Measurements from ENCODE around the gene PTCHD4. TPM values are rescaled to one million over a fixed set of nuclear protein-coding genes. Genes with fewer than 3 reads are reported as not detected.
"Not testable (repeated sequence)": the region's sequence is repeated elsewhere in the genome, so short reads cannot be mapped to it uniquely, and the experiment has no call there.

The PTCHD4 gene
- total RNA-seq, 3 donors from 2014 or later = 0.12 to 0.89 TPM; not detected in 1

GRCh38 chr6:48139818-48140614, 29.0 kb upstream of the PTCHD4 start:
- ATAC-seq (no peak), DNase-seq (no peak)
- TF ChIP-seq CTCF (IDR thresholded peaks at IDR 0.05) = no peak
- intact Hi-C loops (cut with DNase I, micrococcal nuclease) = no loop called here
- Histone ChIP-seq H3K4me1 (ENCODE audit: low read depth) (no peaks in the 10 kb centered on the region), H3K36me3 (ENCODE audit: low read depth) (no peaks in the 10 kb centered on the region), H3K9me3 (no peaks in the 10 kb centered on the region), H3K4me3 (no peak overlapping the region)

DNA sequence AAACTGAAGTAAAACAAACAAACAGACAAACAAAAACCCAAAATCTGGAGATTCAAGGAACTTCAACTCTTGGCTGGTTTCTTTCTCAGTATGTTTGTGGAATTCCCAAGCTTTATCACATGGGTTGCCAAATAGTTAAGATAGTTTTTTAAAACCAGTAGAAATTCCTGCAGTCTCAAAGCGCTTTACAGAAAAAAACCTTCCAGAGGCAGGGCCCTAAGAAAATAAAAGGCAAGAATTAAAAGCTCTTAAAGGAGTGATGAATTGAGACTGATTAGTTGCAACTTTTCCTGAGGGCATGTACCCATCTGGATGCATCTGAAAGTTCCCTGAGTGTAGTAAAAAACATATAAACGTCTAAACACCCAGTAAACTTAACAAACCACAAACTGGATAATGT, 25.9 kb upstream of the PTCHD4 start:
- H3K36me3 ChIP-seq (ENCODE audit: low read depth) = no peaks in the 10 kb centered on the region
- TF ChIP-seq CTCF (IDR thresholded peaks at IDR 0.05) = no peak
- no peaks in the 10 kb centered on the region for H3K9me3 ChIP-seq
- DNase-seq = no peak
- no peaks in the 10 kb centered on the region for H3K4me1 ChIP-seq (ENCODE audit: low read depth)
- intact Hi-C loops (cut with DNase I, micrococcal nuclease) = no loop called here
- no peak overlapping the region for H3K4me3 ChIP-seq
- ATAC-seq = no peak

- intact Hi-C loops (cut with DNase I, micrococcal nuclease) = no loop called here
- DNase-seq (no peak), ATAC-seq (no peak)
- no peaks in the 10 kb centered on the region for H3K36me3 ChIP-seq (ENCODE audit: low read depth)
- H3K4me3 ChIP-seq = no peak overlapping the region
- no peaks in the 10 kb centered on the region for H3K4me1 ChIP-seq (ENCODE audit: low read depth)
- no peak for TF ChIP-seq CTCF (IDR thresholded peaks at IDR 0.05)
- H3K9me3 ChIP-seq = no peaks in the 10 kb centered on the region
These were observed 24.5 kb upstream of the PTCHD4 start for GRCh38 chr6:48135323-48136084.

DNA sequence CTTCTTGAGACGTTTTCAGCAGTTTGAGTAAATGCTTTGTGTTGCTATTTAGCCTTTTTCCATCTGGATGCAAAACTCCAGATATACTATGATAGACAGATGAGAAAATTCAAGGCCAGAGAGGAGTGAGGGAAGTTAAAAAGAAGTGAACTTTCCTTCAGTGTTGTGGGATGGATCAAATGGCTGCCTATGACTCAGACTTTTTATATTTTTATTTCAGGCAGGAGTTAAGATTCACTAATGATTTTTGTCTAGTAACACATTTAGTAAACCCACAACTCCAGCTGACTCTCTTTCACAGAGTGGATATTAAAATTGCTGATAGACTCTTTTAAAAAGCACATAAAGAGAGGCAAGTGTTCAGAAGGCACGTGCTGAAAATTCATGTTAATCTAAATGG, 23.2 kb upstream of the PTCHD4 start:
- DNase-seq (no peak), ATAC-seq (no peak)
- H3K36me3 ChIP-seq (ENCODE audit: low read depth) = no peaks in the 10 kb centered on the region
- no peak for TF ChIP-seq CTCF (IDR thresholded peaks at IDR 0.05)
- no peaks in the 10 kb centered on the region for H3K9me3 ChIP-seq
- H3K4me3 ChIP-seq = no peak overlapping the region
- intact Hi-C loops (cut with DNase I, micrococcal nuclease) = no loop called here
- no peaks in the 10 kb centered on the region for H3K4me1 ChIP-seq (ENCODE audit: low read depth)

DNA sequence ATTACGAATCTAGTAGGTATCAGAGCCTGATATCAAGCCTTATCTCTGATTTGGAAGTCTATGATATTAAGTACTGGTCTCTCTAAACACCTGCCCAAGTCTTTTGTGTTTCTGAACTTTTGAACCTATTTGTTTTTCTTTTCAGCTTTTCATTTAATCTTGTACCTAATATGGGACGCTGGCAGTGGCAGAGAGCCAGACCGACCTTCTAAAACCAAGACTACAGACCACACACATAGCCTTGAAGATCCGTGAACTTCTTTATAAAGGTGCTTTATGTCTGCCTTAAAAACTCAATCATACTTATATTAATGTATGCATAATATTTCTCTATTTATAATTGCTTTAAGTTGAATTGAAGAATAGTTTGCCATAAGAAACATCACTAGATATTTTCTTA, 12.6 kb upstream of the PTCHD4 start:
- Histone ChIP-seq H3K9me3 (no peaks in the 10 kb centered on the region), H3K4me1 (ENCODE audit: low read depth) (no peaks in the 10 kb centered on the region), H3K4me3 (no peak overlapping the region), H3K36me3 (ENCODE audit: low read depth) (no peaks in the 10 kb centered on the region)
- no peak for DNase-seq
- ATAC-seq = no peak
- no peak for TF ChIP-seq CTCF (IDR thresholded peaks at IDR 0.05)
- intact Hi-C loops (cut with DNase I, micrococcal nuclease) = no loop called here

- H3K36me3 ChIP-seq (ENCODE audit: low read depth); ATAC-seq; intact Hi-C loops (cut with DNase I, micrococcal nuclease); DNase-seq; H3K9me3 ChIP-seq; H3K4me3 ChIP-seq; H3K4me1 ChIP-seq (ENCODE audit: low read depth): not testable (repeated sequence)
These were observed 11.2 kb upstream of the PTCHD4 start for GRCh38 chr6:48121983-48122749.

Data from mucosa of descending colon (tissue), 3 donors.